ENCODE data around the gene LRRC28. TPM values are rescaled to one million over a fixed set of nuclear protein-coding genes. Genes with fewer than 3 reads are reported as not detected.

The LRRC28 gene
- total and polyA plus RNA-seq, 9 of the 15 experiments (the other 6 are each of a cell fraction or from before 2014, with no cell fraction given): 5.5 to 17.4 (median 7.9) TPM

GRCh38 chr15:99393641-99394040 is 142.4 kb downstream of the LRRC28 start:
- no peaks in the 10 kb centered on the region for H4K20me1 ChIP-seq (replicated peaks; ENCODE audit: control insufficient read depth, insufficient read depth, low read length)
- ATAC-seq: no peak
- 0 out of 2 replicates have a peak, but pooled peaks cover 2% of the 10 kb centered on the region for H3K9me3 ChIP-seq (replicated peaks; ENCODE audit: control insufficient read depth, insufficient read depth, low read depth, low read length)
- H3K9me1 ChIP-seq (ENCODE audit: control insufficient read depth, insufficient read depth, low read length): no peaks in the 10 kb centered on the region
- in situ Hi-C loops (cut with MboI): no loop called here
- BruUV-seq (replicated peaks): no TSS peak
- H3K4me3 ChIP-seq: no peak overlapping the region
- no peak overlapping the region for H3K27ac ChIP-seq (ENCODE audit: extremely low read depth, low read depth, low read length)
- ChIA-PET CTCF (ENCODE audit: low intra/inter-chr PET ratio) (no interaction called here), POLR2A (no interaction called here)
- DNase-seq (ENCODE audit: extremely low read depth in 1 of 4, low spot score in 3 of 4): no peak
- no peaks in the 10 kb centered on the region for H3K27me3 ChIP-seq (ENCODE audit: control insufficient read depth in 2 of 2, insufficient read depth in 2 of 2, low read length in 2 of 2)
- H3K4me2 ChIP-seq (ENCODE audit: insufficient read depth, low read length): no peak overlapping the region
- H3K9ac ChIP-seq (ENCODE audit: insufficient read depth in 1 of 2, low read depth in 2 of 2, low read length in 2 of 2): no peak overlapping the region
- no peak for FAIRE-seq
- H2AFZ ChIP-seq (ENCODE audit: low read depth, low read length): no peak overlapping the region
- intact Hi-C loops (cut with micrococcal nuclease): no loop called here
- no peaks in the 10 kb centered on the region for H3K79me2 ChIP-seq (ENCODE audit: control insufficient read depth, insufficient read depth, low read length)
- 0% methylated on average over 1 of the region's 1 CpG for WGBS (ENCODE audit: insufficient coverage, low coverage, missing lambda C conversion rate)
- H3K4me1 ChIP-seq (replicated peaks in 1 of 2; ENCODE audit: control insufficient read depth in 2 of 2, insufficient read depth in 2 of 2, low read length in 2 of 2): no peaks in the 10 kb centered on the region
- H3K36me3 ChIP-seq (ENCODE audit: control insufficient read depth, insufficient read depth, low read length): no peaks in the 10 kb centered on the region
- TF ChIP-seq HEY1 (CRISPR knock-in tag; IDR thresholded peaks at IDR 0.05; ENCODE audit: borderline replicate concordance) (no peak), TEAD2 (tag; IDR thresholded peaks at IDR 0.05) (no peak), PRPF4 (IDR thresholded peaks at IDR 0.05; ENCODE audit: insufficient read depth, low read depth, low read length, poor library complexity, severe bottlenecking) (no peak), REST (IDR thresholded peaks at IDR 0.05; ENCODE audit: borderline replicate concordance) (no peak), REST (CRISPR knock-in tag; IDR thresholded peaks at IDR 0.05; ENCODE audit: low read depth) (no peak), ZNF785 (CRISPR knock-in tag; IDR thresholded peaks at IDR 0.05) (no peak), TRIM28 (IDR thresholded peaks at IDR 0.05) (no peak), ZBTB26 (CRISPR knock-in tag; IDR thresholded peaks at IDR 0.05) (no peak), MNT (conservative IDR thresholded peaks at IDR 0.05) (no peak)

All from K562 (cell line).